Ramos (cell line): ENCODE data around the gene LRP4.

Experiments
- in situ Hi-C: fragments of 300-500 bp; cut with MboI; formaldehyde crosslinking; loops from one replicate; pipeline ENCODE4 v1.14.3; 2022; ENCODE audit warnings: low sequenced_read_pairs; ENCODE audit not compliant: unreplicated experiment

Gene LRP4

DNA sequence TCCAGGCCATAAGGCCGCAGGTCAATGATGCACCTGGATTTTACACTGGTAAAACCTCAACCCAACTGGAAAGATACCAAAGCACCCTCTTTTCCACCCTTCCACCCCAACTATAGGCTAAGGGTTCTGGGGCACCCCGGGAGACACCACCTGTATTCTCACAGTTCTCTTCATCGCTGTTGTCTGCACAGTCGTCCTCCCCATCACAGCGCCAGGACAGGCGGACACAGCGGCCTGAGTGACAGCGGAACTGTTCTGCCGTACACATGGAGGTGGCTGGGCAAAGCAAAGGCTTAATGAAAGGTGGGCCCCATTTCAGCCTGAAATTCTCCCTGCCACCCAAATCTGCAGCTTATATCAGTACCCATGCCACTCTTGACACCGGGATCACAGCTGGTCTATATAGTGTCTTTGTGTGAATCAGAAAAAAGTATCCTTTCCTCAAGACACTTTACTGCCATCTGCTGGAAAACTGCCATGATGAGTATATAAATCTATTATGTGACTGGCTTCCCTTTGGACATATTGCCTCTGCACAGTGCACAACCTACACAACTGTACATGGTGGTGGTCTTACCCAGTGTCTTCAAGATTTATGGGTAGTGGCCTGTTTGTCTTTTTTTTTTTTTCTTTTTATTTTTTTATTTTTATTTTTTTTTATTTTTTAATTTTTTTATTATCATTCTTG lies 21.5 kb downstream of the LRP4 start:
- in situ Hi-C loops: no loop called here

DNA sequence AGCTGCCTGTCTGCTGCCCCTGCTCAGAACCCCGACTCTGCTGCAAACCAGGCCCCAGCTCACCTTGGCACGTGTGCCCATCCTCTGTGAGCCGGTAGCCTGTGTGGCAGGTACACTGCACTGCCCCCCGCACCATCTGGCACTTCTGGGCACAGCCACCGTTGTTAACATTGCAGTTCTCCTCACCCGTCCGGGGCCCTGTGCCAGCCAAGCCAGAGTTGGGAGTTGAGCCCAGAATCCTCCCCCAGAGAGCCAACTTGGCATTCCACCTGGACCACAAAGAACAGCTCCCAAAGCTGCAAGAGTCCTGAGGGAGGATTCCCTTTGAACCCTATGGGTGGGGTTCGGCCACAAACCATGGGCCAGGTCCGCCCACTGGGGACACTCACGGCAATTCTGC lies 22.5 kb downstream of the LRP4 start:
- in situ Hi-C loops: no loop called here

DNA sequence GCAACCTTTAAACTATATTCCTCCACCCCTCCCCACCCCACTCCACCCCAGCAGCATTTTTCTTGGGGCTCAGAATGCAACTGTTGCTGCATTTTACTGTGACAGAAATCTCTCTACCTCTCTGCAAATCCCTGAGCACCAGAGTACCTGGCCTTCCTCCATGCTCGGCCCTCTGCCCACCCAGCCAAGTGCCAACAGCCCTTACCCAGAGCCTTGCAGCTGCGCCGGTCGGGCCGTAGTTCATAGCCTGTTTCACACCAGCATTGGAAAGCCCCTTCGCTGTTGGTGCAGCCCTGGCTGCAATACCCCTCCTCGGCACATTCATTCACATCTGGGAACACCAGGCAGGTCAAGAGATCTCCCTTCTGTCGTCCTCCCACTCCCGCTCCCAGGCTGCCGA lies 23.4 kb downstream of the LRP4 start:
- in situ Hi-C loops: no loop called here

DNA sequence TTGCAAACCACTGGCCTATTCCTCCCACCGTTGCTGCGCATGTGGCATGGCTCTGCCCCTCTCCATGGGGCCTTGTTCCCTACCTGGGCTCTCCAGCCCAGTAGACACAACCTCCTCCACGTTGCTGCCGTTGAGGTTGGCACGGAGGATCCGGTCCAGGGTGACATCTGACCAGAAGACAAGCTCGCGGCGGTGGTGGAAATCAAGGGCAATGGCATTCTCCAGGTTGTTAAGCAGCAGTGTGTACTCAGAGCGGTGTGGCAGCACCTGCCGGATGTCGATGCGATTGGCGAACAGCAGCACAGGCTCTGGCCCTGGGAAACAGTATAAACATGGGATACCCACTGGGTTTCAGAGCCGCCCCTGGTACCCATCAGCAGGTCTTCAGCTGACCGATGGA lies 23.8 kb downstream of the LRP4 start:
- in situ Hi-C loops: no loop called here

DNA sequence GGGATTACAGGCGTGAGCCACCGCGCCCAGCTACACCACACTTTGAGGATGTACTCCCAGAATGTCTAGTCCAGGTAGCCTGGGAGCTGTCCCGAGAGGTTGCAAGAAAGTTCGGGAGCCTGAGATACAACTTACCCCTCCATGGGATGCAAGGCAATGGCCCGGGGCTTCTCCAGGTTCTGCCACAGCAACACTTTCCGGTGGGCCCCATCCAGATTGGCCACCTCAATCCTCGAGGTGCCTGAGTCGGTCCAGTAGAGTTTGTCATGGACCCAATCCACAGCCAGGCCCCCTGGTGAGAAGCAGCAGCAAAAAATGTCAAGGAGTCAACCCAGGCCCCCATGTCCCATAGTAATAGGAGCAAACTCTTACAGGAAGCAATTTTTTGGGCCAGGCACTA lies 25.5 kb downstream of the LRP4 start:
- in situ Hi-C loops: no loop called here

DNA sequence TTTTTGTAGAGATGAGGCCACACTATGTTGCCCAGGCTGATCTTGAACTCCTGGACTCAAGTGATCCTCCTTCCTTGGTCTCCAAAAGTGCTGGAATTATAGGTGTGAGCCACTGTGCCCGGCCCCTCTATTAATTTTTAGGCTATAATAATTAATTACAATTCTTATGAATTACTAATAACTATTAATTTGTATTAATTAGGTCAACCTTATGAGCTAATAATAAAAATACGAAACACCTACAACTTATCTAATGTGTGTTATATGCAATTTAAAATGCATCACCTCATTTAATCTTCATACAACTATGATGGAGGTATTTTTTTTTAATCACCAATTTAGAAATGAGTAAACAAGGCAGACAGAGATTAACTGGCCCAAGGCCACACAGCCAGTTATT lies 26.2 kb downstream of the LRP4 start:
- in situ Hi-C loops: no loop called here

DNA sequence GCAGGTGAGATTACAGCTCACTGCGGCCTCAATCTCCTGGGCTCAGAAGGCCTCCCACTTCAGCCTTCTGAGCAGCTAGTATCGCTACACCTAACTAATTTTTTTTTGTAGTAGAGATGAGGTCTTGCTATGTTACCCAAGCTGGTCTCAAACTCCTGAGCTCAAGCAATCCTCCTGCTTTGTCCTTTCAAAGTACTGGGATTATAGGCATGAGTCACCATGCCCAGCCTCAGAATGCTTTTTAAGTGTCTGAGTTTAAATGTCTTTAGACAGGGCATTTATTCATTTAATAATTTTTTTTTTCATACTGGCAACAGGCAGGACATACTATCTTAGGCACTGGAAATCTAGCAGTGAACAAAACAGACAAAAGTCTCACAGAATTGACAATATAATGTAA lies 27.7 kb downstream of the LRP4 start:
- in situ Hi-C loops: no loop called here

DNA sequence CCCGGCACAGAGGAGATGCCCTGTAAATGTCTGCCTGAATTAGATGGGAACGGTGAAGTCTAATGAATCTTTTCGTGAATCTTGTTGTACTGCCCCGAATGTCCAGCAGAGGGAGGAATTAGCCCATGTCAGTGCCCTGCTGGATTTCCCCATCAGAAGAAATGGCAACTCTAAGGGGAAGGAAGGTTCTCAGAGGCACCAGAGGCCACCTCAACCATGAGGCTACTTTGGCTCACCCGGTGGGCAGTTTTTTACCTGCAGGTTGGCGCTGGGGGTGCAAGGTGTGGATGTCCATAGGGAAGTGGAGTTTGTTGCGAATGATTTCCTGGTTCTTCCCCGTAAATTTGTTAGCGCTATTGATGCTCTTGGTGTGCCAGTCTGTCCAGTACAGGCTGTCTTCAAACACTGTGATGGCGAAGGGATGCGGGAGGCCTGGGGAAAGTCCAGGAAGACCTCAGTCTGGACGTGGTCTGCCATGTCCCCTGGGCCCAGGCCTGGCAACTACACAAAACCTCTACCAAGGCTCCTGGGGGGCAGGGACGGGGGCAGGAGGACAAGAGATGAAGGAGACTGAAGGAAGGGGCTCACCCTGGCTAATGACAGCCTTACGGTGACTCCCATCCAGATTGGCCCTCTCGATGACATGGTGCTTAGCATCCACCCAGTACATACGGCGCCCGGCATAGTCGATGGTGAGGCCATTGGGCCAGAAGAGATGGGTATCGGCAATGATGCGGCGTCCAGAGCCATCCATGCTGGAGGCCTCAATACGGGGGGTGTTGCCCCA lies 28.5 kb downstream of the LRP4 start:
- in situ Hi-C loops: loop anchor here (5.0 kb wide), 1 partner anchor 272 kb away; no protein-coding TSS in a partner anchor

DNA sequence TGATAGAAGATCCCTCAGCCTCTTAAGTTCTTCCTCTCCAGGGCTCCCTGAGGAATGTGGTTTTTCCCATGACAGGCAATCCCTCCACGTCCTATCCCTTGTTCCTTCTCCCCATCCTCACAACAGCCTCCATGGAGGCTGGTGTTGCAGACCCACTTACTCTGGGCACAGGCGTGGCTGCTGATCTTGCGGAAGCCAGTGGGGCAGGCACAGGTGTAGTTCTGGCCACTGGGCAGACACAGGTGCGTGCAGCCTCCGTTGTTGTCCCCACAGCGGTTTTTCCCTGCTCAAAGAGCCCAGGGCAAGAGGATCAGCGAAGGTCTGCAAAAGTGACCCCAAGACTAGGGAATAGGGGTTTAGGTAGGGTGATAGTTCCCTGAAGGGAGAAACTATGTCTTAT lies 29.1 kb downstream of the LRP4 start:
- in situ Hi-C loops: loop anchor here (5.0 kb wide), 1 partner anchor 273 kb away; no protein-coding TSS in a partner anchor

DNA sequence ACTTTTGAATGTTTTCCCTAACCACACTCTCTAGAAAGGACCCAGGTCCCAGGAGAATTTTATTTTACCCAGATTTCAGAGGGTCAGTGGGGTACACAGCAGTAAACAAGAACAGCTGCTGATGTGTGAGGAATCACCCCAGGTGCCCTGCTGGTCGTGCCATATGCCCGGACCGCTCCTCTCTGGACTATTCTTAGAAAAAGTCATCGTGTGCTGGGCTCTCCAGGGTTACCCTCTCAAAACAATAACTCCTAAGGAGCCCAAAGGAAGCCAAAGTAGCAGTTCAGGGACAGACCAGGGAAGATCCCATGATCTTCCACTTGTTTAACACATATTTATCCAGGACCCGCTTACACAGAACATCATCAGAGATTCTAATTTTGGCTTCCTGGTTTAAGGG lies 29.7 kb downstream of the LRP4 start:
- in situ Hi-C loops: loop anchor here (5.0 kb wide), 1 partner anchor 274 kb away; no protein-coding TSS in a partner anchor

DNA sequence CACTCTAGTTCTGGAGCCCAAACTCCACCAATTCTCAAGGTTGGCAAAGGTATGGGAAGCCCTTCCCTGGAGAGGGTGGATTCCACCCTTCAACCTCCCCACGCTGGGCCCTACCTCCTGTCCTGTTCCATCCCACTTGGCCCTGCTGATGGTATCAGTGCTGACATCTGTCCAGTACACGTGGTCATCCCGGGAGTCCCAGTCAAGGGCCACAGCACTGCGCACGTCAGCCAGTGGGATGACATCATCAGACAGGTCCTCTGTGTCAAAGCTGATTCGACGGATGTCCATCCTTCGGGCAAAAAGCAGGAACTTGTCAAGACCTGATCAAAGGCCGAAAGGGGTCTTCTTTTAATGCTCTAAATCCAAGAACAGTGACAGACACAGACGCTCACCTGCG lies 32.1 kb downstream of the LRP4 start:
- in situ Hi-C loops: loop anchor here (5.0 kb wide), 1 partner anchor 276 kb away; no protein-coding TSS in a partner anchor

DNA sequence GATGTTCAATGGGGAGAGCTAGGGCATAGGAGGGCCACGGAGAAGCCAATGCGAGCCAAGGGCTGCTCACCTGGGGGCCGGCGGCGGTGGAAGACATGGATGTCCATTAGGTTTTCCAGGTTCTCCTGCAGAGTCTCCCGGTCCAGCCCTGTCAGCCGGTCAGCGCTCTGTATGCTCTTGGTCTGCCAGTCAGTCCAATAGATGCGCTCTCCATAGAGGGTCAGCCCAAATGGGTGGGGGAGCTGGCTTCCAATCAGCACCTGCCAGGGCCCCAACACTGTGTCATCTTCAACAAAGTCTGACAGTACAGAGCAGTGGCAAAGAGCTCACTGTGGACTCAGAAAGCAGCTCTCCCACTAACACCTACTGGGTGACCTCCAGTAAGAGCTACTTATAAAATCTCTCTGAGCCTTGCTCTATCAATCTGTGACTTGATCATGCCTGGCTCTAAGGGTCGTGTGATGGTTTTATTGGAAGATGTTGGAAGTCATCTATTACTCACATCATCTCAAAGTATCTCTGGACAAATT lies 39.2 kb downstream of the LRP4 start:
- in situ Hi-C loops: no loop called here

DNA sequence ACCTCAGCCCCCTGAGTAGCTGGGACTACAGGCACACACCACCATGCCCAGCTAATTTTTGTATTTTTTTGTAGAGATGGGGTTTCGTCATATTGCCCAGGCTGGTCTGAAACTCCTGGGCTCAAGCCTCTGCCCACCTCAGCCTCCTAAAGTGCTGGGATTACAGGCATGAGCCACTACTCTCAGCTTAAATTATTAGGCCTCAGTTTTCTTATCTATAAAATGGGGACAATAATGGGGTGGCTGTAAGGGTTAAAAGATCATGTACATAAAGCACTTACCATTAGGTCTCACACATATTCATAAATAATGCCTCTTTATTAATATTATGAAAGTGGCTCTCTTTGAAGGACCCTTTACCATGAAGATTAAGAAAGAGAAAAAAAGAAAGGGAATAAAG lies 40.8 kb downstream of the LRP4 start:
- in situ Hi-C loops: no loop called here

DNA sequence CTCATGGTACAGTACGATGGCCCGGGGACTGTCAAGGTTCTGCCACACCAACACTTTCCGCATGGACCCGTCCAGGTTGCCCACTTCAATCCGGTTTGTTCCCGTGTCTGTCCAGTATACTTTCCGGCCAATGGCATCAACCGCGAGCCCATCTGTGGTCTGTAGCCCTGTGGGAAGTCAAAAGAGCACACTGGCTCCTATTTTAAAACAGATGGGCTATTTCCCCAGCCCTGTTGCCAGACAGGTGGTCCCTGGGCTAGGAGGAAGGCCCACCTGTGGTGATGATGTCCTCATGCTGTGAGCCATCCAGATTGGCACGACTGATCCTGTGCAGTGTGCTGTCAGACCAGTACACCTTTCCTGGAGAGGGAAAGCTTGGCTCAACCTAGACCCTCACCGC lies 41.9 kb downstream of the LRP4 start:
- in situ Hi-C loops: no loop called here

DNA sequence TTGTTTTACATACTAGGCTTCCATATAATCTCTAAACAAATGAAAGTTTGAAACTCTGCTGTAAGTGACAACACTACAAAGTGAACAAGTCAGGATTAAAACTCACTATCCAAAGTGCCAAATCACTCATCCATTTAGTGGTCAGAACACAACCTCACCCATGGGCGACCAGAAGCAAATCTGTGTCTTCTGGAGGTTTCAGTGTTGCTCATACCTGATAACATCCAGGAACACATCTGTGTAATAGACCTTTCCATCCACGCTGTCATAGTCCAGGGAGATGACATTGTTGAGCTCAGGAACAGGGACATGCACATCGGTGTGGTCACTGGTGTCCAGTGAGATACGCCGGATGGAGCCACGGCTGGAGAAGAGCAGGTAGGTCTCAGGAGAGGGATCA lies 43.8 kb downstream of the LRP4 start:
- in situ Hi-C loops: loop anchor here (25.0 kb wide), 1 partner anchor 563 kb away; the partner anchor contains the start of genes PSMC3 and RAPSN

DNA sequence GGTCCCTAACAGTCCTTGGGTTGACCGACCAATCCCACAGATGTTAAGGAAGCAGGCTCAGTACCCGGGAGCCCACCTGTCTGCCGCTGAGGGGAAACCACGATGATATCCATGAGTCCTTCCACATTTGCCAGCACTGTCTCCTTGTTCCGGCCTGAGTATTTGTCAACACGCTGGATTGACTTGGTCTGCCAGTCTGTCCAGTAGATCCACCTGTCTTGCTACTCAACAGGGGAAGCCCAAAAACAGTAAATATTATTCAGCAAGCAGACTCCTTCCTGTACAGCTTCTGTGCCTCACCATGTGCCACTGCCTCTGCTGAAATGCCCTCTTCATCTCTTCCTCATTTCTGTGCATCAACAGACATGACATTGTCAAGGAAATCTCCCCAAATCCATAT lies 49.4 kb downstream of the LRP4 start:
- in situ Hi-C loops: loop anchor here (25.0 kb wide), 1 partner anchor 568 kb away; the partner anchor contains the start of genes PSMC3 and RAPSN

DNA sequence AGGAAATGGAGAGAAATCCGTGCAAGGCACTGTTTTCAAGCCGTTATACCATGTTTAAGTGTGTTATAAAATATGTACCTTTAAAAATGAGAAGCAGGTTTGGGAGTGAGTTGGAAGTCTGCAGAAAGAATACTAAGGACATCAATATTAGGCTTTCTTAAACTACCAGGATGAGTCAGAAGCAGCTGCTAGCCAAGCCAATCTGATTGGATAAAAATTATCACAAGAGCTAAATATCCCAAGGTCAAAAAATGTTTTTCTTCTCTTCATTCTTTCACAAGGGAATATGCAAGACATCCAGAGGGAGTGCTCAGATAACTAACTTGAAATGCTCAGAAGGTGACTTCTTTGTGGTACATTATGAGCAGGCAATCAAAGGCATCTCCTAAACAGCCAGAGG lies 53.0 kb downstream of the LRP4 start:
- in situ Hi-C loops: loop anchor here (25.0 kb wide), 1 partner anchor 572 kb away; the partner anchor contains the start of genes PSMC3 and RAPSN

DNA sequence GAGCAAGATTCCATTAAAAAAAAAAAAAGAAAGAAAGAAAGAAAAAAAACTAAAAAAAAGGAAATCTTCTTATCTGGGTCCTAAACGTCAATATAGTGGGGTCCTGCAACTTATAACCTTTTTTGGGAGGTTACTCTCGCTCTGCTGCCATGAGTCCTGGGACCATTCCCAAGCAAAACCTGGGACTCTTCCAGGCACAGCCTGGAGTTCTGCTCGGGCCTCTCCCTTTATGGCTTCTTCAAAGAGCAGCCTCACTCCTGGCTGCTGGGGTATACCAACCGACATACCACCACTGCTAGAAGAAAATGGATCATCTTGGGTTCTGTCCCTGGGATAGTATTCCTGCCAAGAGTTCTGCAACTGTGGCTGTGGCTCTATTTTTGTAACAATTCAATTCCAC lies 58.1 kb downstream of the LRP4 start:
- in situ Hi-C loops: loop anchor here (25.0 kb wide), 1 partner anchor 577 kb away; the partner anchor contains the start of genes PSMC3 and RAPSN

DNA sequence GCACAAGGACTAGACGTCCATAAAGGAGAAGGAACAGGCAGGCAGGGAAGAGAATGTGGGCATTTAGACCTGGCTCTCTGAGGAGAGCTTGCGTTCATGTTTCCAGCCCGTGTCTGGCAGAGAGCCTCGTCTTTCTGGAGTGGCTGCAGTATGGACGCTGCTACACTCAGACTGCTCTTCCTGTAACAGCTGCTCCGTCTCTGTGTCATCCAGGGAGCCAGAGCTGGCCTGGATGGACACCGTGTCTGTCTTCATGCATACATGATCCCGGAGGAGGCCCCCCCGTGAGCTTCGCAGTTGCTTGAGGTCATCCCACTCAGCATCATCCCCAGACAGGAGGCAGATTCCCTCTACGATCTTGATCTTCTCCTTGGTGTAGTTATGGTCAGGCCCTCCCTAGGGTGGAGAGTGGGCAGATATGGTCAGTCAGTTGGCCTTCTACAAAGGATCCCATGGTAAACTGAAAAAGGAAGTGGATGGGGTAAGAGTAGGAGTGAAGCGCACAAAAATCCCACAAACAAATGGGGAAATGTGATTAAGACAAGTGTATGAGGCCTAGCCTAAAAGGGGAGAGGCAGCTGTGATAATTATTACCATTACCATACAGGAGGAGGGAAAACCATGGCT lies 59.3 kb downstream of the LRP4 start:
- in situ Hi-C loops: loop anchor here (25.0 kb wide), 1 partner anchor 578 kb away; the partner anchor contains the start of genes PSMC3 and RAPSN

DNA sequence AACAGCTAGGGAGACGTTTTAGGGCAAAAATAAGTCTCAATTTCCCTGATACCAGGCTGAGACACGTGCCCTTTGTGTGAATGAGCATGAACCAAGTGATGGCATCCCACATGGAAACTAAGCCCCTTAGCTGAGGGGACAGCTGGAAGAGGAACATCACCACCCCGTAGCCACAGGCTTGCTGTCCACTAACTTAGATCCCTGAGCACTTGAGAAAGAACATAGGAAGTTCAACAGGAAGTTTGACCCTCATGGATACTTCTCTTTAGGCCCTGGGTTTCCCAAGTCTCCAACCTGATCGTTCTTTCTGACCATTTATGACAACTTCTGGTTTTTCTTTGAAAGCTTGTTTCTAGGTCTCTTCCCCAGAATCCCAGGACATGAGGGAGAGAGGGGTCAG lies 60.7 kb downstream of the LRP4 start:
- in situ Hi-C loops: loop anchor here (25.0 kb wide), 1 partner anchor 580 kb away; the partner anchor contains the start of genes PSMC3 and RAPSN
